GM21526 (cell line): ENCODE data around the gene EYS.
"Not testable (repeated sequence)": the region's sequence is repeated elsewhere in the genome, so short reads cannot be mapped to it uniquely, and the experiment has no call there.

ENCODE experiments used
- ATAC-seq: cut with Tn5 transposase; IDR thresholded peaks from one replicate; pipeline ENCODE4 v1.9.1; 2021; ENCODE audit warnings: moderate library complexity; ENCODE audit not compliant: unreplicated experiment, low FRiP score

EYS gene

DNA sequence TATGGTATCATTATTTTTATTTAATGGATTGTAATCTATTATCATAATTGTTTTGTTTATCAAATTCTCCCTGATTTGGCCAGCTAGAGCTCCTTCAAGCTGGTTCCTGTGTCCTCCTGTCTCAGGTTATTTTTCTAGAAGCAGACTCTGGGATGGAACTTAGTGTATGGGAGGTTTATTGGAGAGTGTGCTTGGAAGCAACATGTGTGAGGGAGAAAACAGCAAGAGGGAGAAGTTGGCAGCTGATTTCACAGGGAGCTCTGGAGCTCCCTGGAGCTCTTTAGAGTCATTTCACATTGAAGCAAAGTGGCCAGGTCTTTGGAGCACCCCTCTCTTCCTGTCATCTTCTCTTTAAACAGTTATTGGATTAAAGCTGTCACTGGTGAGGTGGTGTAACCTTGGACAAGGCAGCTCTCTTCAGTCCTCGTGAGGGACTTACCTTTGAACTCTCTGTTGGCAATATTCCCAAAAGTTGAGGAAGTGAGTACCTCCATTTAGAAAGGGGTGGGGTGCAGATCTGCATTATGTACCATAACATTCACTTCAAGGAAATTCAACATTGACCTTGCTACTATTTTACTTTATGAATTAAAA lies 1967.8 kb downstream of the EYS start:
- no peak for ATAC-seq

DNA sequence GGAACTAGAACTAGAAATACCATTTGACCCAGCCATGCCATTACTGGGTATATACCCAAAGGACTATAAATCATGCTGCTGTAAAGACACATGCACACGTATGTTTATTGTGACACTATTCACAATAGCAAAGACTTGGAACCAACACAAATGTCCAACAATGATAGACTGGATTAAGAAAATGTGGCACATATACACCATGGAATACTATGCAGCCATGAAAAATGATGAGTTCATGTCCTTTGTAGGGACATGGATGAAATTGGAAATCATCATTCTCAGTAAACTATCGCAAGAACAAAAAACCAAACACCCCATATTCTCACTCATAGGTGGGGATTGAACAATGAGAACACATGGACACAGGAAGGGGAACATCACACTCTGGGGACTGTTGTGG lies 1968.8 kb downstream of the EYS start:
- ATAC-seq, result not testable (repeated sequence)

DNA sequence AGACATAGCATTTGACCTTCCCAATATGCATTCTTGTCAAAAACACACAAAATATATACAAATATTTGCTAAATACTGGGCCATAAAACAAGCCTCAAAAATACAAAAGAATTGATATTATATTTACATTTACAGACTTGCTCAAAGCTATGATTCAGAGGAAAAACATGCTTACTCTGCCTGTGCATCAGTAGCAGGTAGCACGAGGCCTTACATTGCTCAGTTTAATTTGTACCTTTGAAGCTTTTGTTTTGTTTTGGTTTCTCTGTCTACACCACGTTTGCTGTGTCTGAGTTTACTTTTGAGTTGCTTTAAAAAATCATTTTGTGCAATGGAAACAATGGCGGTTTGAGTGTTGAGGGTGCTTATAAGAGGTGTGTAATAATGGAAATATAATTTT lies 1972.1 kb downstream of the EYS start:
- ATAC-seq, result no peak

DNA sequence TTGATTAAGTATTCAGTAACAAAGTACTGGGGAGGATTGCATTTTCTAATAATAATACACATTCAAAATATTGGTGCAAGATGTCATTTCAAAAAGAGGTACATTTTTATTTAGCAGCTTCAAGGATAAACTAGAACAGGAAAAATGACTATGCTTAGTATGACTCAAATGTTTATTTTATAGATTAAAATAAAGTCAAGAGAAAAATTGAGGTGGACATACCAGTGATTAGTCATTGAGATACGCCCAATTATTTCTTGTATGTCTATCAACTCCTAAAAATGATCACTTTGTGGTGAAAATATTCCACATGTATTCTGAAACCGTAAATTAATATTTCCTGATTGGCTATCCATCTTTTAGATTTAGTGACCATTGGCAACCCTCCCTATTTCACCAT lies 1974.7 kb downstream of the EYS start:
- ATAC-seq, result no peak

DNA sequence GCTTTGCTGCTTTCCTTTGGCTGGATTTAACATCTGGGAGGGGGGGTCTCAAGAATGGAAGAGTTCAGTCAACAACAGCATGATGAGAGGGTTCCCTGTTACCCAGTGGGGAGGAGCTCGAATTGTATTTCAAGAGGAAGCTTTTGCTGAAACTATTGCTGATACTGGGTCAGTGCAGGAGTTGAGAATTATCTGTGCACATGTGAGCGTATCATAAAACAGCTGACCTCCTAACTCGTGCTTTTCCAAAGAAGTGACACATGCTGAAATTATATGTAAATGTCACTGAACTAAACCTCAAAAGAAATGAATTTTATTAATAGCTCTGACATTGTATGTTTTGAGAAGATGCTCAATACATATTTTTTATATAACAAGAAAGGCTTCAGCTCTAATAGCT lies 1975.1 kb downstream of the EYS start:
- no peak for ATAC-seq

DNA sequence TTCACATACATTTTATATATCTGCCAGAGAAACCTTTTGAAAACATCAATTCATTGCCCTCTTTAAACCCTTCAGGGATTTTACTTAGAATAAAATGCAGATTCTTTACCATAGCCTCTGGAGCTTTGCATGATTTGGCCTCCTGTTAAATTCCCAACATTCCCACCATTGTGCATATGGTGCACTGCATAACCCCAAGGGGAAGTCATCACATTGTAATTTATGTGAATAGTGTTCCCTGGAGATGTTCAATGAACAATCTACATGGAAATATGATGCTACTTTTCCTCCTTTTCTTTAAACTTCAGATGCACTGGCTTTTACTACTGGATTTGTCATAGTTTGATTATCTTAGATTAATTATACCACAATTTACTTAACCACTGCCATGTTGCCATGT lies 1976.7 kb downstream of the EYS start:
- ATAC-seq, result no peak

DNA sequence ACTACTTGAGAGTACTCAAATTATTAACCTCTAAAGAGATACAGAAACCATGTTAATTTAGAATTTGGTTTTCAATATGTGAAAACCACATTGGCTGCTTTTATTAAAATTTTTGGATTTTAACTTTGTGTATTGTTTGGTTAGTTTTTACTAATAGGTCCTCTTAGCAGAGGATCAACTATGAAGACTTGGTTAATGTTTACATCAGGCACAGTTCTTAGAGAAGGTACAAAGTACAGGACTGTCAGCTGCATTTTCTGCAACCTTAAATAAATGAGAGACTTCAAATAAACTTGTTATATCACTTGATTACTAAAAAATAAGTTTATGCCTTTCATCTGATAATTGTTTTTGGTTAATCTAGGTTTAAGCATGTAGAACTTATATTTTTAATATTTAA lies 1982.3 kb downstream of the EYS start:
- ATAC-seq, result no peak

DNA sequence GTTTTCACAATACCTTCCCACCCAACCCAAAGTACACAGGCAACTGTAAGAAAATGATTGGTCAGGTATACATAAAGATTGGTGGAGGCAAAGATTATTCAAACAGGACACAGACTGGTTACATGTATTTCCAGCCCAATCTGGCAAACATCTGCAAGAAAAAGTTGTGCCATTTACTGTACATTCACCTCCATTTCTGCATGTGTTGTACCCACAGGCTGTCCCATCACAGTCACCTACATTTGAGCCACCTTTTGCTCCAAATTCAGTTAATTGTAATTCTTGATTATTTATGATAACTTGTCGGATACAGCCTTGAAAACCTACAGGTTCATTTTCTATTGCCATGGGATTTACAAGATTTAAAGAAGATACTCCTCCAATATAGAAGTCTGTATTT lies 1985.8 kb downstream of the EYS start:
- no peak for ATAC-seq

DNA sequence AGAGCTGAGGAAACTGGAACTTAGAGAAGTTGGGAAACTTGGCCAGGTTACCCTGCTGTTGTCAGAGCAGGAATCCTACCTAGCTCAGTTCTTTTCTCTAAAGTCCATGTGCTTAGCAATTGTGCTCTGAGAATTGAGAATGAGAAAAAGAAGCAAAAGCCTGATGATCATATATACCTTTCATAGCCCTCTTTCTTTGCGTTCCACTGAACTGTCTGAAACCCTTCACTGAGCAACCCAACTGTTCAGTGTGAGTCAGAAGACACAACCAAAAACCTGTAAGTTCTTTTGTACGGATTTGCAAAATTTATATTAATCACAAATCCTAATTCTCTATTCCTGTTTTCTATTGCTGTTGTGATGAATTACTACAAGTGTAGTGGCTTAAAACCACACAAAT lies 1990.9 kb downstream of the EYS start:
- peak; percentile 59 for ATAC-seq

DNA sequence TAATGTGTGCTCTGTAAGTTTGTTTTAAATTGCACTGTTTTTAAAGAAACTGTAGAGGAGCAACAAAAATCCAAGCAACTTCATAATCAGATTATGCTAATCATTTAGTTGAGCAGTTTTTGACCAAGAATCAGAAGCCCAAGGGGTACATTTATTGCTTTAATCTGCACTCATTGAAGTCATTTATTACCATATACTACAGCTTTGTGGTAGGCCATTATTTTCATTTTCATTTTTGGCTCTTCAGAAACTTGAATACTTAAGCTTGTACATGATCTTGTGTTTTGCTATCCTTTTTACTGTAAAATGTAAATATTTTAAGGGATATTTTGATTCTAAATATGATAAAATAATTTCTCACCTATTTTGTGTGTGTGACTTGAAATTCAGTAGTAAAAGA lies 1992.9 kb downstream of the EYS start:
- ATAC-seq, result no peak

DNA sequence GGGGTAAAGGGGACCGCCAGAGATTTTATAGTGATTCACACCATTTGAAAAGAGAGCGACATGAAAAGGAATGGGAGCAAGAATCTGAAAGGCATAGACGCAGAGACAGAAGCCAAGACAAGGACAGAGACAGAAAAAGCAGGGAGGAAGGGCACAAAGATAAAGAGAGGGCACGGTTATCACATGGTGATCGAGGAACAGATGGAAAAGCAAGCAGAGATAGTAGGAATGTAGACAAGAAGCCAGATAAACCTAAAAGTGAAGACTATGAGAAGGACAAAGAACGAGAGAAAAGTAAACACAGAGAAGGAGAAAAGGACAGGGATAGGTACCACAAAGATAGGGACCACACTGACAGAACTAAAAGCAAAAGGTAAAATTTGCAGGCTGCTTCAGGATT lies 1993.7 kb downstream of the EYS start:
- no peak for ATAC-seq

DNA sequence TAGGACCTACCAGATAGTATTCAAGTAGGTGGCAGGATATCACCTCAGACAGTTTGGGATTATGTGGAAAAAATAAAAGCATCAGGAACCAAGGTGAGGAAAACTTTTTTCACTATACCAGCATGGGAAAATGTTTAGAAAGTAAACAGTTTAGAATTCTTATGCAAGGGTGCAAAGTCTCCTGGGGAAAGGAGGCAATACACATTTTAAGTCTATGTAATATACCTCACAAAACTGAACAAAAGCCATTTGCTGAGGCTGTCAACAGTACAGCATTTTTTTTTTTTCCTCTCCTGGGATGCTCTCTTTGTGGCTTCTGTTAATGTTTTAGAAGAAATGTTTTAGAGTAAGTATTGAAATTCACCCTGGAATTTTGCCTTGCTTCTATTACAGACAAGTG lies 1997.9 kb downstream of the EYS start:
- ATAC-seq, result no peak

DNA sequence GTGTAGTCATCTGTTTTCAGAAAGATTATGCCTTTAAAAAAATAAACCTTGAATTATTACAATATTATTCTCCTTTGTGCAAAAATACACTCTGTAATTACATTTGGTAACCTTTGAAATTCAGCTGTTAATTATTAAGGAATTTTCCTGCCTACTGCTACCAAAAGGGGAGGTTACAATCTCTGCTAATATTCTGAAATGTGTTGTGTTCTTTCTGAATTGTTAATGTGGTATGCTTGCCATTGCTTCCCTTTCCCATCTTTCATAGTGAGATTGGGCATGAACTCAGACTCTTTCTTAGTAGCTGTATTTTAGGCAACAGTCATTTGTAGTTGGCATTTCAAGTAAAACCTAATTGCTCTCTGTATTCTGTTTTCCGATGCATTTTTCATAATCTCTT lies 1998.4 kb downstream of the EYS start:
- no peak for ATAC-seq

DNA sequence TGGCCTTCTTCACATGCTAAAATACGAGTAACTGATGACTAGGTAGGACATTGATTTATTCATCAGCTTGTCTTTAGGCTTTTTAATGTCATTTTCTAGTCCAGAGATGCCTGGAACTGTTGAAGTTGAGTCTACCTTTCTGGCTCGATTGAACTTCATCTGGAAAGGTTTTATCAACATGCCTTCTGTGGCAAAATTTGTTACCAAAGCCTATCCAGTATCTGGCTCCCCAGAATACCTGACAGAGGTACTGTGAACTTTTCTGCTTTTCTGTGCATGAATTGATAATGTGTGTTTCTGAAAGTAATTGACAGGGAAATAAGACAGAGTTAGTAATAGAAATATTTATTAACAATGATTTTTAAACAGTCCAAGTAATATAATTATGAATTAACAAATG lies 2000.4 kb downstream of the EYS start:
- no peak for ATAC-seq

DNA sequence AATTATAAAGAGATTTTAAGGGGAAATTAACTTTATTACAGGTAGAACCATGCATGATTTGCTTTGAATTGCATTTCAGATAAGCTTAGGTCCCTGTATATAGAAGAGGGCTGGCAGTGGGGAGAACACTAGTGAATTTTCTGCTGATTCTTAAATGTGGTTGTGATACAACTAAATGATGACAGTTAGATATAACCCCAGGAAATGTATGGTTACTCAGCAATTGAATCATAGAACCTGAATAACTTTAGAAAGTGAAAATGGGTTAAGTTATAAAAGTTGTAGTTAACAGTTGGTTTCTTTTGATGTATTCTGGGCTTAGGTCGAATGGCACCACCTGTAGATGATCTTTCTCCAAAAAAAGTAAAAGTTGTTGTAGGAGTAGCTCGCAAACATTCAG lies 2001.3 kb downstream of the EYS start:
- no peak for ATAC-seq

DNA sequence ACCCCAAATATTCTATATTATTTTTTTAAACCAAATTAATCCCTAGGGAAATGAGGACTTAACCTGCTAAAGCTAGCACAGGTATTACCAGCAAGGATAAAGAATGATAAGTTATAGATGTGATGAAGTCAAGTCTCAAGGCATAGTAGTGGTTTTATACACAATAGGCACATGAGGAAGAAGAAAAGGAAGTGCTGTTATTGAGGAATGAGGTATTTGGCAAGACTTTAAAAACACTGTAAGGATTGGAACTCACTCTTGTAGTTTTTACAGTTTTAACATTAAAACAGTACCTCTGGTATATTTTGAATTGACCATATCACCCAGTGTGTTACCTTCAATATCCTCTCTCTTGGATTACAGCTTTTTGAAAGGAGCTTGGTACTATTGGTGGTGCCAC lies 2016.8 kb downstream of the EYS start:
- no peak for ATAC-seq

DNA sequence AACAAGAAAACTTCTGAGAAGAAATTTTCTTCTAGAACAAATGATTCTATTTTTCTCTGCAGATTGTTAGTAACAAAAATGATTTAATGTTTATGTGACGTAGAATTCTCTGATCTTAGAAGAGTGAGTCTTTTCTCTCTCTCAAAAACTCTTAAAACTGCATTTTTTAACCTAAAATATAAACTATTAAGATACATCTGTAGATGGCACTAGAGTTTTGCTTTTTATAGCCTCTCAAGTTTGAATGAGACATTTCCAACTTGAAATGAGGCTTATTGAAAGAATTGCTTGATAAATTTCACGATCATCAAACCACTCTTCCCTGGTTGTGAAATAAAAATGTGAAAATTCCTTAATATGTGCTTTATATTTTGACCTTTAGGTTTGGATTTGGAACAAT lies 2017.6 kb downstream of the EYS start:
- no peak for ATAC-seq

DNA sequence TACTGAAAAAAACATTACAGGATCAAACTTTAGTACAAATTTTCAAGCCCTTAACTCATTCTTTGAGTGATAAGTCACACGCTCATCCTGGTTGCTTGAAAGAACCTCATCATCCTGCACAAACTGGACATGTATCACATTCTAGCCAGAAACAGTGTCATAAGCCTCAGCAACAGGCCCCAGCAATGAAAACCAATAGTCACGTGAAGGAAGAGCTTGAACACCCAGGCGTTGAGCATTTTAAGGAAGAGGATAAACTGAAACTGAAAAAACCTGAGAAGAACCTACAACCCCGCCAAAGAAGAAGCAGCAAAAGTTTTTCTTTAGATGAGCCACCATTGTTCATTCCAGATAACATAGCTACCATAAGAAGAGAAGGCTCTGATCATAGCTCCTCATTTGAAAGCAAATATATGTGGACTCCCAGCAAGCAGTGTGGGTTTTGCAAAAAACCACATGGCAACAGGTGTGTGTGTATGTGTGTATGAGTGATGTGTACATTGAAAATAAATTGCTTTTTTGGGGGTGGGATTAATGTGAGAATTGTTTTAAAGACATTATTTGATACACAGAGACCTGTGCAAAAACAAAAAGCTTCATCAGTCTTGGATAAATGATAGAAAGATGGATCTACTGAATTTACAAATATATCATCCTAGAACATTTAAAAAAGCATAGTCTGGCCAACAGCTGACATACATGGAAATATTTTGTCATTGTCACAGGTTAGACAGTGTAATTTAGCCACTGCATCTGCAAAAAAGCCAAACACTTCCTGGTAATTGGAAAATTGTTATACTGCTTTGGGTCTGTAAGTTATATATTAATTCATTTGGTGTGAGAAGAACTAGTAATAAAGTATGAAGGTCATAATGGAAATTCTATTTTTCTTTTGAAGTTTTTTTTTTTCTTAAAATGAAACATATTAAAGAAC lies 2021.3 kb downstream of the EYS start:
- ATAC-seq, result peak; percentile 91

DNA sequence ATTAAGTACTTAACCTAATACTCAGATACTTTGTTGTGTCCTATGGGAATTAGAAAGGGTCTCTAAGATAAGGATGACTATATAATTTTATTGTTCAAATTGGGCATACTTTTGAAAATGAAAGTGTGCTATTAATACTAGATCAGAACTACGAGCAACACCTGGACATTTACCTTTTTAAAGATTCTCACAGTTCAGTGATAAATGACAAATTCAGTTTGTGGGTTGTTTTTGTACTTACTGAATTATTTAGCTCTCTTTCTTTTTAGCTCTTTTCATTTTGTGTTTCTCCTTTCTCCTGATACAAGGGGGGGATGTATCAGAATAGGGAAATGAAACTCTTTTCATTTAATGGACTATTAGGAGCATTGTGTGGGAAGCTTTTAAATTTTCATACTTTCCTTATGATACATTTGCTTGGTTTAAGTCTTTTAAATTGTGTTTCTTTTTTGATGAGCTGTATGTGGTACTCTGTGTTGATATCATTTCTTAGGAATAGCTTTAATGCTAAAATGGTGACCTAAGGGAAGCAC lies 2023.9 kb downstream of the EYS start:
- ATAC-seq, result no peak

DNA sequence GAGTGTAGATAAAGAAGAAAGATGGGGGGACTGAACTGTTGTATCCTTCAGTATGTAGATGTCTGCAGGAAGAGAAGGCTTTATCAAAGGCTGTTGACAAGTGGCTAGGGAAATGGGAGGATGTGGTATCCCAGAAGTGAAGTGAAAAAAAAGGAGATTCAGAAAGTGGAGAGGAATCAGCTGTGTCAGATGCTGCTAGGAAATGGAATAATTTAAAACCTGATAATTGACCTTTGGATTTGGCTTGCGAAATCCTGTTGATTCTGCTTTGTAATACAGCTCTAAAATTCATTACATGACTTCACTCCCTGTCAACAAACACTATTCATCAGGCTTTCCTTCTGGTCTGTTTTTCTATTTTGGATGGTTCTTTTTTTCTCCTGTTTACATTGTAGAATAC lies 2029.7 kb downstream of the EYS start:
- no peak for ATAC-seq

DNA sequence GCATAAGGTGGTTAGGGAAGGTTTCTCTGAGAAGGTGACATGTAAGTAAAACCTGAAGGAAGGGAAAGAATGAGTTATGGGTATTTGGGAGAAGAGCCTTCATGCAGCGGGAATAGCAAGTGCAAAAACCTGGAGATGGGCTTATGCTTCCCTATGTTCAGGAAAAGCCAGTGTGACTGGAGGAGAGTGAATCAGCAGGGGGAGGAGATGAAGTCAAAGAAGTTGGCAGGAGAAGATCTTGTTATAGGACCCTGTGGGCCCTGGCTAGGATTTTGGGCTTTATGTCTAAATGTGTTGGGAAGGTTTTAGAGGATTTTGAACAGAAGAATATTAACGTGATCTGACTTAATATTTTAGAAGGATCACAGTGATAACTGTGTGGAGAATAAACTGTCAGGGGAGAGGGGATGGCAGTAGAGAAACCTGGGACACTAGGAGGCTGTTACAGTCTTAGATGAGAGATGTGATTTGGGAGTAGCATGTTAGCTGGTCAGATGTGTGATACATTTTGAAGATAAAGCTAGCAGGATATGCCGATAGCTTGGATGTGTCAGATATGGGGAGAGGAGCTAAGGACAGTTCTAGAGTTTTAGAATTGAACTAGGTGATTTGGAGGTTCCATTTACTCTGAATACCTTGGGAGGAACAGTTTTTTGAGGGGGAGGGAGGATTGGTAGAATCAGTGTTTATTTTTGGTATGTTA lies 2030.5 kb downstream of the EYS start:
- ATAC-seq, result no peak
